Motor neuron (in vitro differentiated cells): Measurements from ENCODE around the gene DOC2A. TPM values are rescaled to one million over a fixed set of nuclear protein-coding genes. Genes with fewer than 3 reads are reported as not detected.

Experiments used
- ATAC-seq, 8 experiments: fragments of 200-7000 bp; cut with Tn5 transposase; replicated peaks in 6 of 8; 2 replicates each; pipeline ENCODE4 v1.8.0; 2021; ENCODE audit warnings: mild to moderate bottlenecking in 8 of 8, moderate library complexity in 8 of 8
- H3K27ac ChIP-seq, 2 donors: fragments of 250-450 bp; sonication (Bioruptor Pico); 2 replicates each; pipeline ENCODE4 v1.9.0; 2021; ENCODE audit warnings: antibody characterized with exemption in 2 of 2, mild to moderate bottlenecking in 2 of 2, moderate library complexity in 1 of 2
- H3K4me1 ChIP-seq, 2 donors: fragments of 250-450 bp; sonication (Bioruptor Pico); replicated peaks in 1 of 2; 2 replicates each; pipeline ENCODE4 v1.6.1; 2021; ENCODE audit warnings: antibody characterized with exemption in 2 of 2, mild to moderate bottlenecking in 2 of 2, moderate library complexity in 1 of 2
- H3K4me3 ChIP-seq, 5 donors: fragments of 250-450 bp; sonication (Bioruptor Pico); 2 replicates each; pipeline ENCODE4 v1.9.0; 2021; ENCODE audit warnings: antibody characterized with exemption in 5 of 5, mild to moderate bottlenecking in 5 of 5, moderate library complexity in 4 of 5
- WGBS, 10 experiments: fragments of 450-650 bp; shearing (Covaris generic); methylation state at CpG; one replicate each; pipeline ENCODE4 v1.0.0; 2022; 5-methylcytosine and 5-hydroxymethylcytosine counted together
- in situ Hi-C, 9 experiments: fragments of 400-800 bp; cut with MboI; loops; one replicate each; pipeline ENCODE4 v1.15.0; 2021; ENCODE audit warnings: low sequenced_read_pairs in 9 of 9, low pct_unique_long_range_greater_than_20kb in 2 of 9; ENCODE audit not compliant: unreplicated experiment in 9 of 9
- total RNA-seq, 8 experiments: library from RNA; unstranded; fragments of 300-600 nt; gene quantifications; 2 replicates each; pipeline versions ENCODE4 v1.2.3 to v1.2.4, GENCODE V29; 2022

The DOC2A gene
- total RNA-seq, 8 experiments from 2014 or later: 0.31 to 8.1 (median 4.0) TPM

- Histone ChIP-seq H3K27ac (no peak overlapping the region), H3K4me3 (no peak overlapping the region), H3K4me1 (peaks cover 0 to 2% of the 10 kb centered on the region in 2 donors)
- ATAC-seq: no peak
- in situ Hi-C loops: loop anchor here in 4 of 9 experiments (25.0 kb wide), 2 partner anchors 164 to 189 kb away; partner anchors contain the start of genes MAZ (in 3 of the 4), MVP (in 3 of the 4), PAGR1 (in 3 of the 4) and PRRT2 (in 3 of the 4)
- WGBS, 10 experiments: 50 to 93% (median 63%) methylated on average over 2 to 4 of the region's 33 CpGs; no CpG with 5 or more reads in 7 of the 10 experiments
Measured at GRCh38 chr16:30000735-30001631, 9.8 kb downstream of the DOC2A start.

GRCh38 chr16:29999605-30000004 is 11.2 kb downstream of the DOC2A start:
- Histone ChIP-seq H3K4me1 (peaks cover under 1 to 5% of the 10 kb centered on the region in 2 donors), H3K27ac (no peak overlapping the region), H3K4me3 (no peak overlapping the region)
- in situ Hi-C loops: loop anchor here in 4 of 9 experiments (25.0 kb wide), 2 partner anchors 162 to 187 kb away; partner anchors contain the start of genes MAZ (in 3 of the 4), MVP (in 3 of the 4), PAGR1 (in 3 of the 4) and PRRT2 (in 3 of the 4)
- WGBS, 10 experiments: 80 to 100% (median 99%) methylated on average over 1 to 6 of the region's 6 CpGs; no CpG with 5 or more reads in 4 of the 10 experiments
- ATAC-seq: no peak

- WGBS, 10 experiments: 33 to 100% (median 80%) methylated on average over 1 to 2 of the region's 9 CpGs; no CpG with 5 or more reads in 2 of the 10 experiments
- no peak overlapping the region for H3K27ac ChIP-seq
- no peak for ATAC-seq
- peaks cover 5 to 10% of the 10 kb centered on the region in 2 donors for H3K4me1 ChIP-seq
- in situ Hi-C loops: no loop called here
- peak overlapping the region; percentile 54 to 91 (median 73) for H3K4me3 ChIP-seq
Measured at GRCh38 chr16:29996766-29997250, 14.0 kb downstream of the DOC2A start.

- WGBS, 10 experiments: 0 to 3% (median 1%) methylated on average over 1 to 31 of the region's 65 CpGs; no CpG with 5 or more reads in 3 of the 10 experiments
- Histone ChIP-seq H3K27ac (peak within 1 kb of the TSS; percentile 97 to 98), H3K4me1 (peaks cover 5 to 10% of the 10 kb centered on the region in 2 donors), H3K4me3 (peak within 1 kb of the TSS; percentile 54 to 91 (median 73))
- ATAC-seq: peak; percentile 91 to 98 (median 96)
- in situ Hi-C loops: no loop called here
Measured at GRCh38 chr16:29995911-29996765, 14.7 kb downstream of the DOC2A start, which contains the start of gene INO80E. TSS of gene INO80E (plus strand) at chr16:29996241. CDS start at chr16:29996311, 70 bp downstream.

- Histone ChIP-seq H3K4me1 (peaks cover 5 to 10% of the 10 kb centered on the region in 2 donors), H3K27ac (peak within 1 kb of the TSS; percentile 97 to 98), H3K4me3 (peak within 1 kb of the TSS; percentile 54 to 91 (median 73))
- ATAC-seq: peak; percentile 53 to 78 (median 69)
- WGBS, 10 experiments: 0 to 1% (median 0%) methylated on average over 1 to 17 of the region's 53 CpGs; no CpG with 5 or more reads in 2 of the 10 experiments
- in situ Hi-C loops: no loop called here
Measured at GRCh38 chr16:29995324-29995910, 15.4 kb downstream of the DOC2A start, which contains the start of gene HIRIP3. TSS of gene HIRIP3 (minus strand) at chr16:29995617. CDS start at chr16:29995605, 12 bp downstream.

GRCh38 chr16:29994600-29995323 is 16.1 kb downstream of the DOC2A start:
- Histone ChIP-seq H3K4me1 (peaks cover 5 to 10% of the 10 kb centered on the region in 2 donors), H3K27ac (peak overlapping the region; percentile 97 to 98), H3K4me3 (peak overlapping the region; percentile 54 to 91 (median 73))
- peak; percentile 8 to 49 (median 36) for ATAC-seq
- 0 to 100% (median 26%) methylated on average over 1 to 7 of the region's 24 CpGs for WGBS, 10 experiments
- in situ Hi-C loops: no loop called here

- Histone ChIP-seq H3K4me3 (peak overlapping the region in 3 of 5 donors; percentile 54 to 73 (median 62)), H3K4me1 (peaks cover 5 to 10% of the 10 kb centered on the region in 2 donors), H3K27ac (no peak overlapping the region)
- no peak for ATAC-seq
- WGBS, 10 experiments: 82 to 98% (median 92%) methylated on average over 2 to 6 of the region's 9 CpGs; no CpG with 5 or more reads in 1 of the 10 experiments
- in situ Hi-C loops: no loop called here
Measured at GRCh38 chr16:29993903-29994599, 16.8 kb downstream of the DOC2A start.

GRCh38 chr16:29993191-29993902 is 17.5 kb downstream of the DOC2A start:
- Histone ChIP-seq H3K4me3 (no peak overlapping the region), H3K27ac (no peak overlapping the region), H3K4me1 (peaks cover 5 to 10% of the 10 kb centered on the region in 2 donors)
- 80 to 100% (median 98%) methylated on average over 1 to 6 of the region's 25 CpGs; no CpG with 5 or more reads in 2 of the 10 experiments for WGBS, 10 experiments
- in situ Hi-C loops: no loop called here
- no peak for ATAC-seq

- ATAC-seq: peak in 2 of 8 experiments; percentile 19 to 20
- no peak overlapping the region for H3K27ac ChIP-seq
- in situ Hi-C loops: no loop called here
- 27 to 83% (median 55%) methylated on average over 2 to 6 of the region's 7 CpGs; no CpG with 5 or more reads in 4 of the 10 experiments for WGBS, 10 experiments
- peaks cover 5 to 10% of the 10 kb centered on the region in 2 donors for H3K4me1 ChIP-seq
- no peak overlapping the region for H3K4me3 ChIP-seq
Measured at GRCh38 chr16:29992344-29992967, 18.4 kb downstream of the DOC2A start.

GRCh38 chr16:29991571-29991904 is 19.3 kb downstream of the DOC2A start:
- 40% methylated on average over 1 of the region's 5 CpGs; no CpG with 5 or more reads in 8 of the 10 experiments for WGBS, 10 experiments
- in situ Hi-C loops: no loop called here
- no peak overlapping the region for H3K4me3 ChIP-seq
- H3K27ac ChIP-seq: no peak overlapping the region
- peaks cover 5 to 8% of the 10 kb centered on the region in 2 donors for H3K4me1 ChIP-seq
- no peak for ATAC-seq
